GM12891 (cell line): ENCODE measurements around the gene ZDHHC14.
"Not testable (repeated sequence)": the region's sequence is repeated elsewhere in the genome, so short reads cannot be mapped to it uniquely, and the experiment has no call there.

Source experiments
- DNase-seq: peaks from one replicate; pipeline ENCODE4 v3.0.0; 2011; ENCODE audit warnings: low spot score; ENCODE audit not compliant: insufficient read length
- FAIRE-seq: peaks from 2 replicates; lab custom pipeline; 2011; peaks lifted over from hg19 to GRCh38; lab: Jason Lieb, UNC
- PAX5 ChIP-seq: IDR thresholded peaks from 2 replicates; pipeline ENCODE4 v1.6.1; 2011; ENCODE audit warnings: low read length, moderate library complexity, mild to moderate bottlenecking; ENCODE audit not compliant: insufficient read depth, severe bottlenecking
- POLR2A ChIP-seq: IDR thresholded peaks from 2 replicates; pipeline ENCODE4 v1.6.1; 2011; ENCODE audit warnings: low read depth, low read length, control low read depth
- POLR2AphosphoS5 ChIP-seq: IDR thresholded peaks from 2 replicates; pipeline ENCODE4 v1.6.1; 2011; ENCODE audit warnings: low read depth, low read length, control low read depth
- POU2F2 ChIP-seq: IDR thresholded peaks from 2 replicates; pipeline ENCODE4 v1.6.1; 2011; ENCODE audit warnings: low read depth, mild to moderate bottlenecking, control low read depth, low read length, moderate library complexity
- SPI1 ChIP-seq: IDR thresholded peaks from 2 replicates; pipeline ENCODE4 v1.6.1; 2011; ENCODE audit warnings: low read depth, low read length, control low read depth
- TAF1 ChIP-seq: IDR thresholded peaks from 2 replicates; pipeline ENCODE4 v1.6.1; 2011; ENCODE audit warnings: low read depth, low read length, control low read depth

Gene ZDHHC14

GRCh38 chr6:157462956-157463742 is 82.2 kb downstream of the ZDHHC14 start:
- FAIRE-seq (no peak), DNase-seq (no peak)
- no peak for TF ChIP-seq POU2F2
- no peak for TF ChIP-seq SPI1
- no peak for TF ChIP-seq POLR2A

- not testable (repeated sequence) for DNase-seq
Observed at GRCh38 chr6:157463743-157464135, 82.7 kb downstream of the ZDHHC14 start.

GRCh38 chr6:157464653-157465535 is 83.9 kb downstream of the ZDHHC14 start:
- FAIRE-seq, result no peak
- DNase-seq, result no peak
- TF ChIP-seq POLR2A (no peak), TAF1 (no peak), SPI1 (peak; percentile 82), POU2F2 (0 out of 2 replicates have a peak, but pooled peaks have one; percentile 28)

More at GRCh38 chr6:157463743-157464135, 82.7 kb downstream of the ZDHHC14 start:
- FAIRE-seq, result not testable (repeated sequence)

GRCh38 chr6:157466342-157466648 is 85.3 kb downstream of the ZDHHC14 start:
- TF ChIP-seq POLR2A (no peak), TAF1 (no peak), POLR2AphosphoS5 (no peak), PAX5 (no peak), SPI1 (no peak), POU2F2 (no peak)
- DNase-seq (no peak), FAIRE-seq (no peak)

- DNase-seq, FAIRE-seq: not testable (repeated sequence)
Observed at GRCh38 chr6:157467339-157467738, 86.3 kb downstream of the ZDHHC14 start.

- TF ChIP-seq POLR2AphosphoS5 (no peak), POLR2A (no peak), SPI1 (no peak), TAF1 (no peak), POU2F2 (no peak), PAX5 (no peak)
- FAIRE-seq (no peak), DNase-seq (no peak)
Observed at GRCh38 chr6:157468054-157468453, 87.1 kb downstream of the ZDHHC14 start.

- TF ChIP-seq TAF1, result no peak
- TF ChIP-seq POLR2AphosphoS5, result no peak
- TF ChIP-seq SPI1, result no peak
- TF ChIP-seq POU2F2, result no peak
- TF ChIP-seq POLR2A, result no peak
- no peak for TF ChIP-seq PAX5
- FAIRE-seq (no peak), DNase-seq (no peak)
Observed at GRCh38 chr6:157468574-157468973, 87.6 kb downstream of the ZDHHC14 start.

GRCh38 chr6:157469378-157469777 is 88.4 kb downstream of the ZDHHC14 start:
- FAIRE-seq (no peak), DNase-seq (no peak)
- no peak for TF ChIP-seq TAF1

- DNase-seq, result no peak
- TF ChIP-seq PAX5, result no peak
- TF ChIP-seq POLR2AphosphoS5, result no peak
- no peak for TF ChIP-seq POU2F2
- TF ChIP-seq TAF1, result no peak
Observed at GRCh38 chr6:157471077-157471686, 90.2 kb downstream of the ZDHHC14 start.

GRCh38 chr6:157471895-157472686 is 91.1 kb downstream of the ZDHHC14 start:
- no peak for FAIRE-seq
- DNase-seq, result no peak
- TF ChIP-seq POU2F2 (no peak), SPI1 (no peak), POLR2A (no peak), POLR2AphosphoS5 (no peak), PAX5 (no peak), TAF1 (no peak)

More at GRCh38 chr6:157471077-157471686, 90.2 kb downstream of the ZDHHC14 start:
- FAIRE-seq, result no peak
